Regular cardiac myocyte (primary cell): ENCODE data around the gene EVA1B. TPM values are rescaled to one million over a fixed set of nuclear protein-coding genes. Genes with fewer than 3 reads are reported as not detected.

Experiments used
- total RNA-seq: library from RNA; depleted of rRNA; stranded (reverse); fragments of >200 nt; gene quantifications from 2 replicates; pipeline ENCODE4 v1.2.3, GENCODE V29; 2014

EVA1B gene, protein sequence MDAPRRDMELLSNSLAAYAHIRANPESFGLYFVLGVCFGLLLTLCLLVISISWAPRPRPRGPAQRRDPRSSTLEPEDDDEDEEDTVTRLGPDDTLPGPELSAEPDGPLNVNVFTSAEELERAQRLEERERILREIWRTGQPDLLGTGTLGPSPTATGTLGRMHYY
- 126 and 177 TPM in 2 replicates for total RNA-seq

DNA sequence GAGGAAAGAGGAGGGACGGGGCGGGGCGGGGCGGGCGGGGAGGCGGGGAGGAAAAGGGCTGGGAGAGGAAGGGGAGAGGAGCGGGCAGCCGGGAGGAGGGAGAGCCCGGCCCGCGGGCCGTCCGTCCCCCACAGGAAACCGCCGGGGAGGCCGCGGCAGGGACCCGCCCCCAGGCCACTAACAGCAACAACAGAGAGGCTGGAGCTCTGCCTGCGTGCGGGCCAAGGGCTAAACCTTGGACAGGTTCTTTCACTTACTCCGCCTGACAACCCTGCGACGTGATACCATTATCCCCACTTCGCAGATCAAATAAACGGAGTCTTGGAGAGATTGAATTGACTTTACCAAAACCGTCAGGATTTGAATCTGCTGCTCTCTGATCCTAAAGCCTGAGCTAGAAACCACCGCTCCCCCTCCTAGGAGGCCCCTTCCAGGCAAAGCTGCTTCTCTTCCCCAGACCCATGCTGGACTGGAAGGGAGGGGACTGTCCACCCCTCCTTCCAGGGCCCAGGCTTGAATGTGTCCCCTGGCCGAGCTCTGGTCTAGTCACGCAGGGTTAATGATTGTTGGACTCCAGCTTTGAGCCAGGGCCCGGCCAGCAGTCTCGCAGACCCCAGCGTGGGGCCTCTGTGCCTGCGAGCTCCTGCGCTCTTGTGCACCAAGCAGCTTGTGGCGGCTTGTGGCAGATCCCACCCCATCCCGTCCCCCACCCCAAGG, at the start of gene EVA1B:
TSS of gene EVA1B (minus strand) at position 10 of the 717 bp plus-strand sequence. CDS start 608 bp downstream, outside the sequence.

DNA sequence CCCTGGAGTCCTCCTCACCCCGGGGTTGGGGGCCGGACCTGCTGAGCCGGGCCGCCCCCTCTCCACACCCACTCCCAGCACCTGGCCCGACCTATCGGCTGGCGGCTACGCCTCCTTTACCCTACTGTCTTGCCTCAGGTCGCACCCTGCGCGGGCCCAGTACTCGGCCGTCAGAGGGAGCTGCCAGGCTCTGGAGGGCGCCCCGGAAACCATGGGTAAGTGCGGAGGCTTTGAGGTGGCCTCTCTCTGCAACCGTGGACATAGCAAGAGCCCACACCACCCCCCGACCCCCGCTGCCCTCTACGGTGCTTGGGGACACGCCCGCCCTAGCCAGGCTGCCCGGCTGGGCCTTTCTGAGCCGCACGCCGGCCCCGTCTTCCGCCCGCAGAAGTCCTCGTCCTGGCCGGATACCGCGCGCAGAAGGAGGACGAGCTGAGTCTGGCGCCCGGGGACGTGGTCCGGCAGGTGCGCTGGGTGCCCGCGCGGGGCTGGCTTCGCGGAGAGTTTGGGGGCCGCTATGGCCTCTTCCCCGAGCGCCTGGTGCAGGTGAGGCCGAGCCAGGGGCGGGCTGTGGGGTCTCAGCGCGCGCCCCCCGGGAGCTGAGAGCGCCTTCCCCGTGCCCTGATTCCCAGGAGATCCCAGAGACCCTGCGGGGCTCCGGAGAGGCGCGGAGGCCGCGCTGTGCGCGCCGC, 17.1 kb downstream of the EVA1B start, which contains the start of gene SH3D21:
TSS of gene SH3D21 (plus strand) at position 159 of the 692 bp plus-strand sequence. CDS start at position 212, 53 bp downstream.

Other genes starting within 250 kb of the EVA1B start
- 0.28 TPM in 1 of 2 replicates, not detected in the other for gene TEKT2, start 239.6 kb downstream of the EVA1B start, total RNA-seq
- gene ADPRS, start 234.8 kb downstream of the EVA1B start, total RNA-seq: 38.7 and 39.7 TPM in 2 replicates
- 0.58 and 2.0 TPM in 2 replicates for gene COL8A2, start 198.4 kb downstream of the EVA1B start, total RNA-seq
- 103 and 114 TPM in 2 replicates for gene TRAPPC3, start 174.2 kb downstream of the EVA1B start, total RNA-seq
- gene MAP7D1, start 167.5 kb downstream of the EVA1B start, total RNA-seq: 62.0 and 90.5 TPM in 2 replicates
- 67.9 and 150 TPM in 2 replicates for gene THRAP3, start 99.2 kb downstream of the EVA1B start, total RNA-seq
- 3.6 and 8.5 TPM in 2 replicates for gene SH3D21, start 17.3 kb downstream of the EVA1B start, total RNA-seq
- 7.6 and 18.6 TPM in 2 replicates for gene STK40, start 62.3 kb upstream of the EVA1B start, total RNA-seq
- 9.6 and 43.3 TPM in 2 replicates for gene LSM10, start 74.3 kb upstream of the EVA1B start, total RNA-seq
- gene OSCP1, start 126.8 kb upstream of the EVA1B start, total RNA-seq: 7.1 and 14.7 TPM in 2 replicates
- gene MRPS15, start 140.7 kb upstream of the EVA1B start, total RNA-seq: 44.5 and 88.0 TPM in 2 replicates
- under 0.01 TPM in 1 of 2 replicates, not detected in the other for gene CSF3R, start 159.3 kb upstream of the EVA1B start, total RNA-seq